Measurements from ENCODE around the gene SYNJ2.

The SYNJ2 gene

DNA sequence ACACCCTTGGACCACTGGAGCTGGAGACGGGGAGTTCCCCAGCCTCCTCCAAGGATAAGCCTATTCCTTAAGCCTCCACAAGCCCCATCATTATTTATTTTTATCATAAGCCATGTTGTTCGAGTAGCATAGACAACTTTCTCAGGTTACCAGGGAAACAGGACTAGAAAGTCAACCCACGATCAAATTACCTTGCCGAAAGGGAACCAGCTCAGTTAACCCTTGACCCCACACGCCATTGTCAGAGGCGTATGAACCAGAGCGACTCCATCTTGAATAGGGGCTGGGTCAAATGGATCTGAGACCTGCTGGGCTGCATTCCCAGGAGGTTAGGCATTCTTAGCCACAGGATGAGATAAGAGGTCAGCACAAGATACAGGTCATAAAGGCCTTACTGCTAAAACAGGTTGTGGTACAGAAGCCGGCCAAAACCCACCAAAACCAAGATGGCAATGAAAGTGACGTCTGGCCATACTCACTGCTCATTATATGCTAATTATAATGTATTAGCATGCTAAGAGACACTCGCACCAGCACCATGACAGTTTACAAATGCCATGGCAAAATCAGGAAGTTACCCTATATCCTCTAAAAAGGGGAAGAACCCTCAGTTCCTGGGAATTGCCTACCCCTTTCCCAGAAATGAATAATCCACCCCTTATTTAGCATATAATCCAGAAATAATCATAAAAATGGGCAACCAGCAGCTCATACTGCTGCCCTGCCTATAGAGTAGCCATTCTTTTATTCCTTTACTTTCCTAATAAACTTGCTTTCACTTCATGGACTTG is 22.4 kb downstream of the SYNJ2 start:
- Histone ChIP-seq H3K4me2 (ENCODE audit: low read depth, low read length) (no peak overlapping the region), H2AFZ (ENCODE audit: low read length) (no peak overlapping the region), H3K9me2 (replicated peaks; ENCODE audit: insufficient read depth, low read length) (no peaks in the 10 kb centered on the region), H3K79me2 (ENCODE audit: low read length) (peaks cover 8% of the 10 kb centered on the region), H3K27me3 (replicated peaks; ENCODE audit: insufficient read depth, low read length) (no peaks in the 10 kb centered on the region), H3K9me3 (replicated peaks; ENCODE audit: insufficient read depth, low read length) (no peaks in the 10 kb centered on the region), H3K9ac (ENCODE audit: low read length) (no peak overlapping the region), H3F3A (ENCODE audit: insufficient read depth, low read length) (no peaks in the 10 kb centered on the region), H3K4me1 (ENCODE audit: low read length) (no peaks in the 10 kb centered on the region), H3K4me3 (ENCODE audit: low read length) (no peak overlapping the region), H4K20me1 (ENCODE audit: insufficient read depth, low read length) (no peaks in the 10 kb centered on the region), H3K36me3 (replicated peaks; ENCODE audit: insufficient read depth, low read length) (no peaks in the 10 kb centered on the region), H3K27ac (ENCODE audit: low read length) (no peak overlapping the region)
- DNase-seq: no peak
- TF ChIP-seq EZH2phosphoT487 (IDR thresholded peaks at IDR 0.05; ENCODE audit: low read length) (no peak), CTCF (IDR thresholded peaks at IDR 0.05; ENCODE audit: low read length) (no peak), EZH2 (optimal IDR thresholded peaks at IDR 0.05; ENCODE audit: low read depth, low read length) (no peak)

DNA sequence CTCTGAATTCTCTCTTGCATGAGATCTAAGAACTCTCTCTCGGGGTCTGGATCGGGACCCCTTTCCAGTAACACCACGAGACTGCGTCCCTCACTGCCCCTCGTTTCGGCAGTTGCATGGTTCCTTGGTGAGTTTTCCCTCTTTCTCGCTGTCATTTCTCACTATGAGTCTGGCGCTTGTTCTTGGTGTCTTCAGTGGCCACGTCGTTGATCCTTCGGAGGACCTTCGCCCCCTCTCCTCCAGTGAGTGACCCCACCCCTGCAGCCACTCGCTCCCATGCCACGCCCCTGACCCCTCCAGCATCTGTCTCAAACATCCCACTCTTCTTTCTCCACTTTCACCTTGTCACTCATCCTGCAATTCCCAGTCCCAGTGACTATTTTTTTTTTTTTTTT is 23.0 kb downstream of the SYNJ2 start:
- H3K9me3 ChIP-seq (replicated peaks; ENCODE audit: insufficient read depth, low read length): no peaks in the 10 kb centered on the region
- H3K4me1 ChIP-seq (ENCODE audit: low read length): no peaks in the 10 kb centered on the region
- no peaks in the 10 kb centered on the region for H3F3A ChIP-seq (ENCODE audit: insufficient read depth, low read length)
- TF ChIP-seq EZH2phosphoT487 (IDR thresholded peaks at IDR 0.05; ENCODE audit: low read length) (no peak), EZH2 (optimal IDR thresholded peaks at IDR 0.05; ENCODE audit: low read depth, low read length) (no peak), CTCF (IDR thresholded peaks at IDR 0.05; ENCODE audit: low read length) (no peak)
- H3K27ac ChIP-seq (ENCODE audit: low read length): no peak overlapping the region
- H4K20me1 ChIP-seq (ENCODE audit: insufficient read depth, low read length): no peaks in the 10 kb centered on the region
- no peak for DNase-seq
- H3K4me2 ChIP-seq (ENCODE audit: low read depth, low read length): no peak overlapping the region
- no peak overlapping the region for H2AFZ ChIP-seq (ENCODE audit: low read length)
- H3K4me3 ChIP-seq (ENCODE audit: low read length): no peak overlapping the region
- no peaks in the 10 kb centered on the region for H3K36me3 ChIP-seq (replicated peaks; ENCODE audit: insufficient read depth, low read length)
- H3K9me2 ChIP-seq (replicated peaks; ENCODE audit: insufficient read depth, low read length): no peaks in the 10 kb centered on the region
- no peak overlapping the region for H3K9ac ChIP-seq (ENCODE audit: low read length)
- no peaks in the 10 kb centered on the region for H3K27me3 ChIP-seq (replicated peaks; ENCODE audit: insufficient read depth, low read length)
- H3K79me2 ChIP-seq (ENCODE audit: low read length): peaks cover 8% of the 10 kb centered on the region

GRCh38 chr6:158005626-158006180 is 24.0 kb downstream of the SYNJ2 start:
- TF ChIP-seq EZH2phosphoT487 (IDR thresholded peaks at IDR 0.05; ENCODE audit: low read length): no peak
- TF ChIP-seq CTCF (IDR thresholded peaks at IDR 0.05; ENCODE audit: low read length): no peak
- no peak for TF ChIP-seq EZH2 (optimal IDR thresholded peaks at IDR 0.05; ENCODE audit: low read depth, low read length)
- Histone ChIP-seq H2AFZ (ENCODE audit: low read length) (no peak overlapping the region), H3K36me3 (replicated peaks; ENCODE audit: insufficient read depth, low read length) (no peaks in the 10 kb centered on the region), H3K27ac (ENCODE audit: low read length) (no peak overlapping the region), H3K4me1 (ENCODE audit: low read length) (no peaks in the 10 kb centered on the region), H3K9me3 (replicated peaks; ENCODE audit: insufficient read depth, low read length) (no peaks in the 10 kb centered on the region), H3K79me2 (ENCODE audit: low read length) (peaks cover 12% of the 10 kb centered on the region), H3K4me3 (ENCODE audit: low read length) (no peak overlapping the region), H3K9me2 (replicated peaks; ENCODE audit: insufficient read depth, low read length) (no peaks in the 10 kb centered on the region), H4K20me1 (ENCODE audit: insufficient read depth, low read length) (no peaks in the 10 kb centered on the region), H3K4me2 (ENCODE audit: low read depth, low read length) (no peak overlapping the region), H3K9ac (ENCODE audit: low read length) (no peak overlapping the region), H3K27me3 (replicated peaks; ENCODE audit: insufficient read depth, low read length) (no peaks in the 10 kb centered on the region), H3F3A (ENCODE audit: insufficient read depth, low read length) (no peaks in the 10 kb centered on the region)
- DNase-seq: no peak

Data from MM.1S (cell line).